ENCODE results near the gene B4GALNT3.

DNA sequence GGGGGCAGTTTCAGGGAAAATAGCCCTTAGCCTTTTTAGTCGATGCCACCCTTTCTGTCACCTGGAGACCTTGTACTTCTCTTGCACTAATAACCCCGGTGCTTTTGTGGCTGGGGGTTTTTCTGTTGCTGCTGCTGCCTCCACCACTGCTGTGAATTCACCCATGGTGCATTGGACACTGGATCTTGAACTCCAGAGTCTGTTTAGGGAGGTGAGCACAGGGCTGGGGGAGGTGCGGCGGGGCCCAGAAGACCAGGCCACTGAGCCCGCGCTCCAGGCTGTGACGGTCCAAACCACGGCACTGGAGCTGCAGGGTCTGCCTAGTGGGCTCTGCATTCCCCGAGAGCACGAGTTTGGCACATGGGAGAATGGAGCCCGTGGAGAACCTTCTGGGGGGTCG, 102.9 kb downstream of the B4GALNT3 start:
- TF ChIP-seq CTCF (IDR thresholded peaks at IDR 0.05; ENCODE audit: poor library complexity) (no peak), EZH2 (IDR thresholded peaks at IDR 0.05; ENCODE audit: borderline replicate concordance) (no peak), EZH2phosphoT487 (IDR thresholded peaks at IDR 0.05; ENCODE audit: low read depth, severe bottlenecking, unreplicated experiment) (no peak)

Measured in hepatocyte (in vitro differentiated cells).